HepG2 (cell line): ENCODE results near the gene SPRED3. TPM values are rescaled to one million over a fixed set of nuclear protein-coding genes. Genes with fewer than 3 reads are reported as not detected.
A peak's percentile ranks its signal among the peaks of the same experiment; 100 is the strongest.

ENCODE experiments used
- AGO2 ChIP-seq: fragments of 200-400 bp; formaldehyde crosslinking; optimal IDR thresholded peaks from 2 replicates; pipeline ENCODE3; 2017; ENCODE audit warnings: mild to moderate bottlenecking, low read depth, low read length, moderate library complexity
- BORCS8-MEF2B ChIP-seq: sonication (generic); formaldehyde crosslinking; IDR thresholded peaks from 2 replicates; pipeline ENCODE4 v1.8.0; 2022; ENCODE audit warnings: mild to moderate bottlenecking, missing genetic modification reagents
- CCAR2 ChIP-seq: fragments of 200-400 bp; formaldehyde crosslinking; optimal IDR thresholded peaks from 2 replicates; pipeline ENCODE3; 2018; ENCODE audit warnings: low read depth, mild to moderate bottlenecking, low read length, moderate library complexity
- CENPT ChIP-seq: sonication (generic); formaldehyde crosslinking; IDR thresholded peaks from 2 replicates; pipeline ENCODE4 v1.8.0; 2022; ENCODE audit warnings: low read depth, mild to moderate bottlenecking, moderate library complexity, missing genetic modification reagents
- DMAP1 ChIP-seq: IDR thresholded peaks from 2 replicates; pipeline ENCODE4 v1.6.1; 2016
- NCOA2 ChIP-seq: sonication (generic); formaldehyde crosslinking; IDR thresholded peaks from 2 replicates; pipeline ENCODE4 v1.8.0; 2022; ENCODE audit warnings: inconsistent platforms
- RARG ChIP-seq: sonication (generic); formaldehyde crosslinking; IDR thresholded peaks from 2 replicates; pipeline ENCODE4 v1.4.0; 2020; ENCODE audit warnings: low read depth, mild to moderate bottlenecking, missing genetic modification reagents
- SOX13 ChIP-seq, 3 experiments: fragments of 450-650 bp in 1 of 3; sonication (generic) in 1 of 3; formaldehyde crosslinking in 1 of 3; IDR thresholded peaks in 2 of 3; conservative IDR thresholded peaks in 1 of 3; 2 replicates each; pipeline versions ENCODE4 v1.5.0 to v1.6.1; 2016 to 2020; ENCODE audit warnings: antibody characterized with exemption in 1 of 3, mild to moderate bottlenecking in 1 of 3, missing compliant biosample characterization in 1 of 3, missing genetic modification reagents in 1 of 3, moderate library complexity in 1 of 3
- ZFP1 ChIP-seq: IDR thresholded peaks from 2 replicates; pipeline ENCODE4 v1.6.1; 2016
- ZNF468 ChIP-seq: sonication (generic); formaldehyde crosslinking; IDR thresholded peaks from 2 replicates; pipeline ENCODE4 v1.8.0; 2022; ENCODE audit warnings: mild to moderate bottlenecking, moderate library complexity, missing genetic modification reagents
- ZNF567 ChIP-seq: sonication (generic); formaldehyde crosslinking; IDR thresholded peaks from 2 replicates; pipeline ENCODE4 v1.8.1; 2023; ENCODE audit warnings: mild to moderate bottlenecking, missing genetic modification reagents, borderline replicate concordance
- ZNF570 ChIP-seq: sonication (generic); formaldehyde crosslinking; IDR thresholded peaks from 2 replicates; pipeline ENCODE4 v1.4.0; 2020; ENCODE audit warnings: mild to moderate bottlenecking, missing genetic modification reagents, borderline replicate concordance
- ZNF737 ChIP-seq: sonication (generic); formaldehyde crosslinking; IDR thresholded peaks from 2 replicates; pipeline ENCODE4 v1.5.0; 2020; ENCODE audit warnings: missing genetic modification reagents, mild to moderate bottlenecking, borderline replicate concordance
- polyA plus RNA-seq, 8 experiments: library from polyadenylated mRNA; depleted of rRNA in 3 of 8; stranded (reverse) in 7 of 8; unstranded in 1 of 8; fragments of >200 nt; fragmentation: Illumina TruSeq in 4 of 8; extraction: Trizol in 4 of 8; gene quantifications; 2 replicates each; pipeline versions ENCODE4 v1.2.1 to v1.2.3, GENCODE V29; 2011 to 2016; ENCODE audit warnings: low read depth in 4 of 8, missing spikeins in 1 of 8, mixed read lengths in 1 of 8; ENCODE audit not compliant: insufficient read depth in 1 of 8
- total RNA-seq, 5 experiments: library from RNA; depleted of rRNA; stranded (reverse); fragments of >200 nt; fragmentation: Illumina TruSeq; extraction: Trizol; gene quantifications; 2 replicates each; pipeline ENCODE4 v1.2.3, GENCODE V29; 2016; ENCODE audit warnings: low read depth in 1 of 5
- TF ChIP-seq, protein P1 (sequence below): sonication (generic); formaldehyde crosslinking; IDR thresholded peaks from 2 replicates; pipeline ENCODE4 v1.4.0; 2020; ENCODE audit warnings: missing genetic modification reagents
- TF ChIP-seq, protein P2 (sequence below): sonication (generic); formaldehyde crosslinking; conservative IDR thresholded peaks from 2 replicates; pipeline ENCODE4 v1.5.0; 2020; ENCODE audit warnings: missing genetic modification reagents
- TF ChIP-seq, protein P3 (sequence below): sonication (generic); IDR thresholded peaks from 2 replicates; pipeline ENCODE4 v1.6.1; 2016; ENCODE audit warnings: low read depth, borderline replicate concordance
- TF ChIP-seq, protein P4 (sequence below): sonication (generic); formaldehyde crosslinking; IDR thresholded peaks from 2 replicates; pipeline ENCODE4 v1.4.0; 2020; ENCODE audit warnings: missing genetic modification reagents, borderline replicate concordance
- TF ChIP-seq, protein P5 (sequence below): IDR thresholded peaks from 2 replicates; pipeline ENCODE4 v1.4.0; 2020; ENCODE audit warnings: mild to moderate bottlenecking, missing genetic modification reagents

The SPRED3 gene
- total and polyA plus RNA-seq, 2 of the 13 experiments (the other 11 are each of a cell fraction or from before 2014, with no cell fraction given), result 0.15 to 0.17 TPM

DNA sequence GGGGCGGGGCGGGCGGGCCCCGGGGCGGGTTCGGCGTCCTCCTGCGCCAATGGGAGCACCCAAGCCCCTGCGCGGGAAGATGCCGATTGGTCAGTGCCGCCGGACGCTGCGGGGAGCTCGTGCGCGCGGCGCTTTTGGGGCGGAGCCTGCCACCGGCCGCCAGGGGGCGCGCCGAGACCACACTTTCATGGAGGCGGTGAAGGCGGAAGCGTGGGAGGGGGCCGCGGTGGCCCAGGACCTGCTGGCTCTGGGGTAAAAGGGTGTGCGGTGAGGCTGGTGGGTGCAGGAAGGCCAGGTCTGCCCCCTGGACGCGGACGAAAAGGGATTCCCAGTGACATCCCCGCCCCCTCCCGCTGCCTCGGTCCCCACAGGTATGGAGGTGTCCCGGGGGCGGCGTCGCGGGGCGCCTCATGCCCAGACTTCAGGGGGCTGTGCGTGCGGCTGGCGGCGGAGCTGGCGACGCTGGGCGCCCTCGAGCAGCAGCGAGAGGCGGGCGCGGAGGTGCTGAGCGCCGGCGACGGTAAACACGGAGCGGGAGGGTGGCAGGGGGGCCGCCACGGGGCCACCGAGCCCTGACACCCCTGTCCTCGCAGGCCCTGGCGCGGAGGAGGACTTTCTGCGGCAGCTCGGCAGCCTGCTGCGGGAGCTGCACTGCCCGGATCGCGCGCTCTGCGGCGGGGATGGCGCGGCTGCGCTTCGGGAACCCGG, 14.6 kb downstream of the SPRED3 start, which contains the start of gene FAM98C (continued):
- TF ChIP-seq, protein P1, sequence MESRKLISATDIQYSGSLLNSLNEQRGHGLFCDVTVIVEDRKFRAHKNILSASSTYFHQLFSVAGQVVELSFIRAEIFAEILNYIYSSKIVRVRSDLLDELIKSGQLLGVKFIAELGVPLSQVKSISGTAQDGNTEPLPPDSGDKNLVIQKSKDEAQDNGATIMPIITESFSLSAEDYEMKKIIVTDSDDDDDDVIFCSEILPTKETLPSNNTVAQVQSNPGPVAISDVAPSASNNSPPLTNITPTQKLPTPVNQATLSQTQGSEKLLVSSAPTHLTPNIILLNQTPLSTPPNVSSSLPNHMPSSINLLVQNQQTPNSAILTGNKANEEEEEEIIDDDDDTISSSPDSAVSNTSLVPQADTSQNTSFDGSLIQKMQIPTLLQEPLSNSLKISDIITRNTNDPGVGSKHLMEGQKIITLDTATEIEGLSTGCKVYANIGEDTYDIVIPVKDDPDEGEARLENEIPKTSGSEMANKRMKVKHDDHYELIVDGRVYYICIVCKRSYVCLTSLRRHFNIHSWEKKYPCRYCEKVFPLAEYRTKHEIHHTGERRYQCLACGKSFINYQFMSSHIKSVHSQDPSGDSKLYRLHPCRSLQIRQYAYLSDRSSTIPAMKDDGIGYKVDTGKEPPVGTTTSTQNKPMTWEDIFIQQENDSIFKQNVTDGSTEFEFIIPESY, result peak; percentile 64; the same call in 1 of the 2 replicates
- TF ChIP-seq ZNF737 (CRISPR knock-in tag) (no peak), NCOA2 (CRISPR knock-in tag) (peak; percentile 31; the same call in 1 of the 2 replicates), ZFP1 (CRISPR knock-in tag) (no peak), BORCS8-MEF2B (CRISPR knock-in tag) (peak; percentile 58; the same call in 1 of the 2 replicates), ZNF567 (CRISPR knock-in tag) (no peak), ZNF570 (CRISPR knock-in tag) (no peak), AGO2 (peak; percentile 18), RARG (no peak), ZNF468 (CRISPR knock-in tag) (no peak), CCAR2 (no peak), CENPT (CRISPR knock-in tag) (no peak), SOX13 (IDR thresholded peaks at IDR 0.05) (no peak), SOX13 (CRISPR knock-in tag; conservative IDR thresholded peaks at IDR 0.05 in 1 of 2, IDR thresholded peaks at IDR 0.05 in 1 of 2) (no peak; a peak in 1 of 4 replicates), DMAP1 (peak; percentile 74; the same call in 1 of the 2 replicates)
- TF ChIP-seq, protein P2, sequence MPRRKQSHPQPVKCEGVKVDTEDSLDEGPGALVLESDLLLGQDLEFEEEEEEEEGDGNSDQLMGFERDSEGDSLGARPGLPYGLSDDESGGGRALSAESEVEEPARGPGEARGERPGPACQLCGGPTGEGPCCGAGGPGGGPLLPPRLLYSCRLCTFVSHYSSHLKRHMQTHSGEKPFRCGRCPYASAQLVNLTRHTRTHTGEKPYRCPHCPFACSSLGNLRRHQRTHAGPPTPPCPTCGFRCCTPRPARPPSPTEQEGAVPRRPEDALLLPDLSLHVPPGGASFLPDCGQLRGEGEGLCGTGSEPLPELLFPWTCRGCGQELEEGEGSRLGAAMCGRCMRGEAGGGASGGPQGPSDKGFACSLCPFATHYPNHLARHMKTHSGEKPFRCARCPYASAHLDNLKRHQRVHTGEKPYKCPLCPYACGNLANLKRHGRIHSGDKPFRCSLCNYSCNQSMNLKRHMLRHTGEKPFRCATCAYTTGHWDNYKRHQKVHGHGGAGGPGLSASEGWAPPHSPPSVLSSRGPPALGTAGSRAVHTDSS (CRISPR knock-in tag), result no peak
- TF ChIP-seq, protein P3, sequence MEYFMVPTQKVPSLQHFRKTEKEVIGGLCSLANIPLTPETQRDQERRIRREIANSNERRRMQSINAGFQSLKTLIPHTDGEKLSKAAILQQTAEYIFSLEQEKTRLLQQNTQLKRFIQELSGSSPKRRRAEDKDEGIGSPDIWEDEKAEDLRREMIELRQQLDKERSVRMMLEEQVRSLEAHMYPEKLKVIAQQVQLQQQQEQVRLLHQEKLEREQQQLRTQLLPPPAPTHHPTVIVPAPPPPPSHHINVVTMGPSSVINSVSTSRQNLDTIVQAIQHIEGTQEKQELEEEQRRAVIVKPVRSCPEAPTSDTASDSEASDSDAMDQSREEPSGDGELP, result 0 out of 2 replicates have a peak, but pooled peaks have one; percentile 12
- TF ChIP-seq, protein P4, sequence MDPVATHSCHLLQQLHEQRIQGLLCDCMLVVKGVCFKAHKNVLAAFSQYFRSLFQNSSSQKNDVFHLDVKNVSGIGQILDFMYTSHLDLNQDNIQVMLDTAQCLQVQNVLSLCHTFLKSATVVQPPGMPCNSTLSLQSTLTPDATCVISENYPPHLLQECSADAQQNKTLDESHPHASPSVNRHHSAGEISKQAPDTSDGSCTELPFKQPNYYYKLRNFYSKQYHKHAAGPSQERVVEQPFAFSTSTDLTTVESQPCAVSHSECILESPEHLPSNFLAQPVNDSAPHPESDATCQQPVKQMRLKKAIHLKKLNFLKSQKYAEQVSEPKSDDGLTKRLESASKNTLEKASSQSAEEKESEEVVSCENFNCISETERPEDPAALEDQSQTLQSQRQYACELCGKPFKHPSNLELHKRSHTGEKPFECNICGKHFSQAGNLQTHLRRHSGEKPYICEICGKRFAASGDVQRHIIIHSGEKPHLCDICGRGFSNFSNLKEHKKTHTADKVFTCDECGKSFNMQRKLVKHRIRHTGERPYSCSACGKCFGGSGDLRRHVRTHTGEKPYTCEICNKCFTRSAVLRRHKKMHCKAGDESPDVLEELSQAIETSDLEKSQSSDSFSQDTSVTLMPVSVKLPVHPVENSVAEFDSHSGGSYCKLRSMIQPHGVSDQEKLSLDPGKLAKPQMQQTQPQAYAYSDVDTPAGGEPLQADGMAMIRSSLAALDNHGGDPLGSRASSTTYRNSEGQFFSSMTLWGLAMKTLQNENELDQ, result no peak
- TF ChIP-seq, protein P5, sequence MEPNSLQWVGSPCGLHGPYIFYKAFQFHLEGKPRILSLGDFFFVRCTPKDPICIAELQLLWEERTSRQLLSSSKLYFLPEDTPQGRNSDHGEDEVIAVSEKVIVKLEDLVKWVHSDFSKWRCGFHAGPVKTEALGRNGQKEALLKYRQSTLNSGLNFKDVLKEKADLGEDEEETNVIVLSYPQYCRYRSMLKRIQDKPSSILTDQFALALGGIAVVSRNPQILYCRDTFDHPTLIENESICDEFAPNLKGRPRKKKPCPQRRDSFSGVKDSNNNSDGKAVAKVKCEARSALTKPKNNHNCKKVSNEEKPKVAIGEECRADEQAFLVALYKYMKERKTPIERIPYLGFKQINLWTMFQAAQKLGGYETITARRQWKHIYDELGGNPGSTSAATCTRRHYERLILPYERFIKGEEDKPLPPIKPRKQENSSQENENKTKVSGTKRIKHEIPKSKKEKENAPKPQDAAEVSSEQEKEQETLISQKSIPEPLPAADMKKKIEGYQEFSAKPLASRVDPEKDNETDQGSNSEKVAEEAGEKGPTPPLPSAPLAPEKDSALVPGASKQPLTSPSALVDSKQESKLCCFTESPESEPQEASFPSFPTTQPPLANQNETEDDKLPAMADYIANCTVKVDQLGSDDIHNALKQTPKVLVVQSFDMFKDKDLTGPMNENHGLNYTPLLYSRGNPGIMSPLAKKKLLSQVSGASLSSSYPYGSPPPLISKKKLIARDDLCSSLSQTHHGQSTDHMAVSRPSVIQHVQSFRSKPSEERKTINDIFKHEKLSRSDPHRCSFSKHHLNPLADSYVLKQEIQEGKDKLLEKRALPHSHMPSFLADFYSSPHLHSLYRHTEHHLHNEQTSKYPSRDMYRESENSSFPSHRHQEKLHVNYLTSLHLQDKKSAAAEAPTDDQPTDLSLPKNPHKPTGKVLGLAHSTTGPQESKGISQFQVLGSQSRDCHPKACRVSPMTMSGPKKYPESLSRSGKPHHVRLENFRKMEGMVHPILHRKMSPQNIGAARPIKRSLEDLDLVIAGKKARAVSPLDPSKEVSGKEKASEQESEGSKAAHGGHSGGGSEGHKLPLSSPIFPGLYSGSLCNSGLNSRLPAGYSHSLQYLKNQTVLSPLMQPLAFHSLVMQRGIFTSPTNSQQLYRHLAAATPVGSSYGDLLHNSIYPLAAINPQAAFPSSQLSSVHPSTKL (CRISPR knock-in tag), result peak; percentile 62; the same call in 1 of the 2 replicates
